GM03348 (cell line): ENCODE measurements around the gene KRT4.
"Not testable (repeated sequence)": the region's sequence is repeated elsewhere in the genome, so short reads cannot be mapped to it uniquely, and the experiment has no call there.

Source experiments
- DNase-seq: peaks from one replicate; pipeline ENCODE4 v3.0.0; 2012; ENCODE audit warnings: low spot score

KRT4 gene

DNA sequence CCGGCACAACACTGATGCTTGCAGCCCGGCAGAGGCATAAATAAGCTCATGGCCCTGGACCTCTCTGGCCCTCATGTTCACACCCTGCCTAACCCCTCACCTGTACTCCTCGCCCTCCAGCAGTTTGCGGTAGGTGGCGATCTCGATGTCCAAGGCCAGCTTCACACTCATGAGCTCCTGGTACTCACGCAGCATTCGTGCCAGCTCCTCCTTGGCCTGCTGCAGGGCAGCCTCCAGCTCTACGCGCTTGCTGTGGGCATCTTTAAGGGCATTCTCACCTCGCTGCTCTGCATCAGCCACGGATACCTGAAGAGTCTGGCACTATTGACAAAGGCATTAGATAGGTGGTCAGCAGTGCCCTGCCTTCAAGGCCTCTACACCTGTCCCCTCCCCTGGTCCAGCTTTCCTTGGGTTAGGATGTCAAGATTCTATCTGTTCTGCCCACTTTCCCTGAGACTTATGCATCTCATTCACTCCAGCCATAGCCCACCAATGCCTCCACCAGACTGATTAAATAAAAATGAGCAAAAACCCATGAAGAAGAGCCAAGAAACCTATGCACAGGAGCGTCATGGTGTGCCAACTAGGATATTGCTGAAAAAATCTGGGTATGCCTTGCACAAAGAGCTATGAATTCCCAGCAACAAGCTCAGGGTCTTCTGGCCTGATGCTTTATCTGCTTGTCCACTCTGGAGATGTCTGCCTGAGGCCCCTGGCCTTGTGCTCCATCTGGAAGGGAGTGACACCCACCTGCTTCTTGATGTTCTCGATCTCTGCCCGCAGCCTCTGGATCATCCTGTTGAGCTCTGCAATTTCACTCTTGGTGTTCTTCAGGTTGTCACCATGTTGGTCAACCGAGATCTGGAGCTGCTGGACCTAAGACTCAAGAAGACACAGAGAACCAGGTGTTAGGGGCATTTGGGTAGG, 6.1 kb downstream of the KRT4 start:
- no peak for DNase-seq

DNA sequence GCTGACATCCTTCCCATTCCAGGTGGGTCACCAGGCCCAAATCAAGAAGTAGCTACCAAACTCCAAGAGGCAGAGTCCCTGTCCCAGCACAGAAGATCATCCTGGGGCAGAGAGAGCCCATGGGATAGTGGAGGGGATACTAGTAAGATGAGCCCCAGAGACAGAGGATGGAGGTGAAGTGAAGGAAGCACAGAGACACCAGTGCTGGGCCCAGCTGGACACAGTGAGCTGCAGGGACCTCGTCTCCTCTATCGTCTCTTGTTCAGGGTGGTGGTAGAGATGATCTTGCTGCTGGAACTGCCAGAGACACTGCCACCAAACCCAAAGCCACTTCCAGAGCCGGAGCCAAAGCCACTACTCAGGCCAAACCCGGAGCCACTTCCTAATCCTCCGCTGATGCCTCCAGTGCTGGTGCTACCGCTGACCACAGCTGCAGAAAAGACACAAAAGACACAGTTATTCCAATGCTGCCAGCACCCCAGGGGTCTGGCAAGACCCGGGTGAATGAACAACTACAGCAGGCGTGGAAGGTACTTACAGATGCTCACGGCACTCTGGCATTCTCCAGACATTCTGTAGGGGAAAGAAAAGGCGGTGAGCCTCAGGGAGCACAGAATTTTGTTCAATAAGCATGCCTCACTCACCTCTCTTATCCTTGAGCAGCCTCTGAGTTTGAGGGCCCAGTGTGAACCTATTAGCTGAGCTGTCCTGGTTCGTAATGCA, 6.9 kb downstream of the KRT4 start:
- no peak for DNase-seq

DNA sequence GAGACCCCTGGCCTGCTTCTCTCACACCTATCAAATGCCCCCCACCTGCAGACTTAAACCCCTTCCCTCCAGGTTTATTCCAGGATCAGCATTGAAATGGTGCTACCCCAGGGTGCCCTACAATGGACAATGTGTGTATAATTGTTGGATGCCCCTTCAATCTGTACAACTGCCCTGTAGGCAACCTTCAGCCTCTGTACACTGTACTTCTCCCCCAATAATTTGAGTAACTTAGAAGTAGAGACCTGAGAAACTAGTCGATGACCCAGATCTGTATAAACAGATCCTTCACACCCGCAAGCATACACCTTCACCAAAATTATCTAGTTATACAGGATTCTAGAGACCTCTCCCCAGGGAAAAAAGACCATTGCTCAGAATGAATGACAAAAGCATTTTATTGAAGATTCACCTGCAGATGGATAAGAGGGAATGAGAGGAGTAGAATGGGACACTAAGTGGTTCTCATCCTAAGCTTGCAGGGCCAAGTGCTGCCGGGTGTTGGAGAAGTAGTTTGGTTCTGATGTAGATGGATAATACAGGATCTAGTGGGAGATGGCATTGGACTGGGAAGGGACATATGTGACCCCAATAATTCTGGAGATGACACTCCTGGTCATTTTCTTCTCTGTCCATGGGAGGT, 7.6 kb downstream of the KRT4 start:
- no peak for DNase-seq

GRCh38 chr12:52805739-52806138, 8.2 kb downstream of the KRT4 start:
- no peak for DNase-seq

DNA sequence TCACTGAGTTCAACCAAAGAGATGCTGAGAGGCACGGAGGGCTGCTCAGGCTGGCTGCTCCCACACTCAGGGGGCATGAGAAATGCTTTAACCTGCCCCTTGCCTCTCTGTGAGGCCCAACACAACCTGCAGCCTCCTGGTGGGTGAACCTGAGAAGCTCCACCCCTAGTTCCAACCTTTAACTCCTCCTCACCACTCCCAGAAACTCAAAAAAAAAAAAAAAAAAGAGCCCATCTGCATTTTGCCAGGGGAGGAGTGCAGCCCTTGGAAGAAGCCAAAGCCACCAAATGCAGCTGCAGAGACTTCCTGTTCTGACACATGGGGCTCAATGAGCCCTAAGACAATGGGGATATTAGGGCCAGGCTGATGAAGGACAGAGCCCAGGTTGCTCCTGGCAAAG, 8.9 kb downstream of the KRT4 start:
- DNase-seq = no peak

DNA sequence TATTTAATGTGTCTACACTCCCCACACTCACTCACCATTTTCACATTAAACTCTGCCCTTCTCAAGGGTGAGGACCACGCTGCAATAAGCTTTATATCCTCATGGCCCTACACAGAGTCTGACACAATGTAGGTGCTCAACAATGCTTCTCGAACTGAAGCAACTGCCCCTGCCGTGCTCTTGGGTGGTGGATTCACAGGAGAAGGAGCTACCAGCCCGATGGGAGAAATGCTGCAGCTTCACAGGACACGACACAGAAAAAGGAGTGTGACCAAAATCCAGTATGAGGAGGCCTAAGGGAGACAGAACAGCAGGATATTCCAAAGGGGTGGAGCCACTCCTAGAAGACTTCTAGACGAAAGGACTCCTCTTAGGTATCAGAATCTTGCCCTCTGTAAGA, 11.5 kb downstream of the KRT4 start:
- DNase-seq = no peak

- DNase-seq = no peak
Observed at GRCh38 chr12:52801773-52802172, 12.1 kb downstream of the KRT4 start.

DNA sequence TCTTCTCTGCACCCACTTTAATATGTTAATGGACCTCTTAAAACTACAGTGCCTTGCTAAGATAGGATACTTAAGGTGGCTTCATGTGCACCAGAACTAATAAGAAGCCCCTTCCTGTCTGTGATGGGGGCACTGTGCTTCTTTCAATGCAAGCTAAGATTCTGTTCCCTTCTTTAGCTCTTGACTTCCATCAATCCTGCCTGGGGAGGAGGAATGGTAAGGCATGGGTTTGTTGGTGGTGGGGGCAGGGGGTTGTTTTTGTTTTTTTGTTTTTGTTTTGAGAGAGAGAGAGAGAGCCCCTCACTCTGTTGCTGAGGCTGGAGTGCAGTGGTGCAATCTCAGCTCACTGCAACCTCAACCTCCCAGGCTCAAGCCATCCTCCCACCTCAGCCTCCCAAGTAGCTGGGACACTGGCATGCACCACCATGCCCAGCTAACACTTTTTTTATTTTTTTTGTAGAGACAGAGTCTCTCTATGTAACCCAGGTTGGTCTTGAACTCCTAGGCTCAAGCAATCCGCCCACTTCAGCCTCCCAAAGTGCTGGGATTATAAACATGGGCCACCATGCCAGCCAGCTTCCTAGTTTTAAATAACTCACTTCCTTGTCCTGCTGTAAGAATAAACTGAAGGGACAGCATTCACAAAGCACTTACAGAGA, 13.5 kb downstream of the KRT4 start:
- no peak for DNase-seq

DNA sequence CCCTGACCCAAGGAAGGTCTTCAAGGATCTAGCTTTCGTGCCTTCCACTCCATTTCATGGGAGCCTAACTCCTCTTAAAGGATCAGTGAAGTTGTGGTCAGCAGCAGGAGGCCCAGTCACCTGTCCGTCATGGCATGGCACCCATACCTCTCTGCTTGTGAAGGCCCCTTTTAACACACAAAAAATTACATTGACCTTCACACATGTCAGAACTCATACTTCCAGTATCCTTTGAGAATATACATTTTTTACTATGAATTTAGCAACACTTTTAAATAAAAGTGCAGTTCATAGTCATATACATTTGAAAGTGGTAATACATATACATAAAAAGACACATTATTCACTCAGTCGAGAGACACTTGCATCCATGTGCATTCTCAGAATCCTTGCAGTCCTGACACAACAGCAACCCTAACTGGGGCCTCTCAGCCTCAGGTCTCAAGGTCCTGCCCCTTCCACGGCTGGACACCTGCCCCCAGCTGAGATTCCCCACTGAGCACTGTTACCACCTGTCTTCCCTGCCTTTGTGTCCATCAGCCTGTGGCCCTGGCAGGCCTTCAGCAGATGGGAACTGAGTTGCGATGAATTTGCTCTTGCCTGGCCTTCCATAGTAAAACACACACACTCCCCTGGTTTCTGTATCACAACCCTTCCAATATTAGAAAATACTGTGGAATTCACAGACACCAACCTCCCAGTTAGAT, 14.3 kb downstream of the KRT4 start:
- DNase-seq = no peak

GRCh38 chr12:52798671-52799504, 15.0 kb downstream of the KRT4 start:
- DNase-seq = peak; percentile 22

GRCh38 chr12:52798003-52798670, 15.8 kb downstream of the KRT4 start:
- DNase-seq = peak; percentile 73

DNA sequence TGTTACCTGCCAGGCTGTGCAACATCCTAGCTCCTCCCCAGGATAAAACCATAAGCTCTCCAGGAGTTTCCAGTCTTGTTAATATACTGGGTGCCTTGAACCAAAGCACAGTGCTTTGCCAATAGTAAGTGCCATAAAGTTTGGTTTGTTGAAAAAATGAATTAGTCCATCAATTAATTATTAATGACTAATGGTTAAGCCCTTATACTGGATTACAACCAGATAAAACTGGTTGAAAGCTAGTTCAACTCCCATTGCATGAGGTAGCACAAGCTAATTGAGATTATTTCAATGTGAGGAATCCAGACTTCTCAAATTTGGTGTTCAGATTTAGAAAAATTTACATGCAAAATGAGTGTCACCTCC, 16.4 kb downstream of the KRT4 start:
- DNase-seq = no peak

DNA sequence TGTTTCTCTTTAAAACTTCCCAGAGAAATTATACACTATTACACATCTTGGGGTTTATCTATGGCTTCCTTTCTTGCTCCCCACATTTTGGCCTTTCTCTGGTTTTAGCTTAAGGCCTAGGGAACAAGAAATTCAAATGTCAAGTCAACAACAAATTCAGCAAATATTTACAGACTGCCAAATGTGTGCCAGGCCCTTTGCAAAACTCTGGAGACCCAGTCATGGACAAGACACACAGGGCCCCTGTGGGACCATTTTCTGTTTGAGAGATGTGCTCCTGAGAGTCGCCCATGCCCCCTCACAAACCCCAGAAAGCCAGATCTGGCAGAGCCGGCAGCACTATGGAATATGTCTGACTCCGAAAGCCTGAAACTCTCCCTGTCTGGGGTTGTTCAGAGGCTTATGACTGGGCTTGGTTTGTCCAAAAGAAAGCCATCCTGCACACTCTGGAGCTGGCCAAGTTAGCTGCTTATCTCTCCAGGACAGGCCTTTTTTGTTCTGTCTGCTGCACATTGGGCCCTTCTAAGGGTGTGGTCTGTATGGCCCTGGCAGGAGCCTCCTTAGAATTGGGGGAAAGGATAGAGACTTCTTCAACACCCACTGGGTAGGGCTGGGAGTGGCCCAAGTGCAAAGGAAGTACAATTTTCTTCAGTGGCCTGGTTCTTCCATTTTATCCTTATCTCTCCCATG, 16.9 kb downstream of the KRT4 start:
- no peak for DNase-seq

GRCh38 chr12:52796429-52796794, 17.5 kb downstream of the KRT4 start:
- no peak for DNase-seq

- DNase-seq = no peak
Observed at GRCh38 chr12:52795694-52796428, 18.1 kb downstream of the KRT4 start, which contains the start of gene KRT3. Gene KRT3 (minus strand): TSS chr12:52796117. CDS start chr12:52796042, 75 bp downstream.

DNA sequence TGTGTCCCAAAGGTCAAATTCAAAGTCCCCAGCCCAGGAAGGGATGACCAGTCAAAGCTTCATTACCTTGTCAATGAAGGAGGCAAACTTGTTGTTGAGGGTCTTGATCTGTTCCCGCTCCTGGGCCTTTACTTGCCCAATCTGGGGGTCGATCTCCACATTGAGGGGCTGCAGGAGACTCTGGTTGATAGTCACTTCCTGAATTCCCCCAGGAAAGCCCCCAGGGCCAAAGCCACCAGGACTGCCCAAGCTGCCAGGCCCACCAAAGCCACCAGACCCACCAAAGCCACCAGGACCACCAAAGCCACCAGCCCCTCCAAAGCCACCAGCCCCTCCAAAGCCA, 18.6 kb downstream of the KRT4 start:
- DNase-seq = not testable (repeated sequence)

DNA sequence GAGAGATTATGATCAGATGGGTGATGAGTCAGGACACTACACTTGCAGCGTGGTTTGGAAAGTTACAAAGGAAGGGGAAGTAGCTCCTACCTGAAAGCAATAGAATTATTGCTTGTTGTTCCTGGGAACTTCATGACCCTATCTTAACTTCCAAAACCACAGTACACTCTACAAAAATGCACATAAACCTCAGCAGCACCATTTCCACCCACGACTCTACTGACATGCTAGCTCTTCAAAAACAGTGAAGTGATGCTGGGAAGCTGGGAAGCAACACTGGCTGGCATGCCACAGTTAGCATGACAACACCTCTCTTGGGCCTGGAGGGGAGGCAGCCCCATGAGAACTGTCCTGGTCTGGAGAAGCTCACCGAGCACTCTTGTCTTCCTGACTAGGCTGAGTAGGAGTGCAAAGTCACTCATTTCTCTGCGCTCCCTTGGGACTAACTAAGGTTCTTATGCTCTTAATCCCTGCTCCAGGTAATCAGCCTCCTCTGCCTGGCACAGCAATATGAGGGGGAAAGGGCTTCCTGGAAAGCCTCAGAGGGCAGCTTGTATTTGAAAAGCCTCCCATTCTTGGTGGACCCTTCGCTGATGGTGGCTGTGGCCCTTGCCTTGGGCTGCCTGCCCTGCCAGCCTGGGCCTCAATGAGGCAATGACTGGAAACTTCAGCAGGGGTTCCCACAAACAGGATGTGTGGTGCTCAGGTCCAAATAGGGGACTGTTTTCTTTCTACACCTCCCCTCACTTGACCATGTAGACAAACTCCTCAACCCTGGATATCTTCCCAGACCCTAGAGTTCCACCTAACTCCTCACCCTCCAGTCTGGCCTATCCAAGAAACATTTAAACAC, 19.2 kb downstream of the KRT4 start:
- DNase-seq = peak; percentile 29
